NB4 (cell line): ENCODE data around the gene COL5A1.

Source experiments
- POLR2A ChIP-seq: IDR thresholded peaks from 2 replicates; pipeline ENCODE4 v1.6.1; 2011; ENCODE audit warnings: mild to moderate bottlenecking; ENCODE audit not compliant: insufficient read length; ENCODE audit errors: extremely low read depth
- TF ChIP-seq, protein P1 (sequence below): IDR thresholded peaks from one replicate; pipeline ENCODE4 v1.5.1; 2012; ENCODE audit warnings: low read depth, low read length

- TF ChIP-seq, protein P1, sequence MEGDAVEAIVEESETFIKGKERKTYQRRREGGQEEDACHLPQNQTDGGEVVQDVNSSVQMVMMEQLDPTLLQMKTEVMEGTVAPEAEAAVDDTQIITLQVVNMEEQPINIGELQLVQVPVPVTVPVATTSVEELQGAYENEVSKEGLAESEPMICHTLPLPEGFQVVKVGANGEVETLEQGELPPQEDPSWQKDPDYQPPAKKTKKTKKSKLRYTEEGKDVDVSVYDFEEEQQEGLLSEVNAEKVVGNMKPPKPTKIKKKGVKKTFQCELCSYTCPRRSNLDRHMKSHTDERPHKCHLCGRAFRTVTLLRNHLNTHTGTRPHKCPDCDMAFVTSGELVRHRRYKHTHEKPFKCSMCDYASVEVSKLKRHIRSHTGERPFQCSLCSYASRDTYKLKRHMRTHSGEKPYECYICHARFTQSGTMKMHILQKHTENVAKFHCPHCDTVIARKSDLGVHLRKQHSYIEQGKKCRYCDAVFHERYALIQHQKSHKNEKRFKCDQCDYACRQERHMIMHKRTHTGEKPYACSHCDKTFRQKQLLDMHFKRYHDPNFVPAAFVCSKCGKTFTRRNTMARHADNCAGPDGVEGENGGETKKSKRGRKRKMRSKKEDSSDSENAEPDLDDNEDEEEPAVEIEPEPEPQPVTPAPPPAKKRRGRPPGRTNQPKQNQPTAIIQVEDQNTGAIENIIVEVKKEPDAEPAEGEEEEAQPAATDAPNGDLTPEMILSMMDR = no peak
- TF ChIP-seq POLR2A = no peak
Measured at GRCh38 chr9:134847138-134847537, 205.5 kb downstream of the COL5A1 start.
